ENCODE measurements around the gene CNKSR1. TPM values are rescaled to one million over a fixed set of nuclear protein-coding genes. Genes with fewer than 3 reads are reported as not detected.

CNKSR1 gene
- total RNA-seq = 1 to 10 TPM in 1 of 2 experiments, under 1 TPM in 1; 0.84 to 1.1 TPM

GRCh38 chr1:26177182-26177684, at the start of gene CNKSR1:
TSS of gene CNKSR1 (plus strand) at chr1:26177491. CDS start at chr1:26177548, 57 bp downstream.
- ChIA-PET POLR2A (interaction anchor here (0.9 kb wide), 1 partner anchor 8 kb away, joined by 3 read pairs; the partner anchor contains the start of gene ZNF593), CTCF (interaction anchor here (1.6 kb wide), 1 partner anchor 8 kb away, joined by 4 read pairs; the partner anchor contains the start of gene ZNF593)

GRCh38 chr1:26129778-26130177, 47.5 kb upstream of the CNKSR1 start:
- CTCF ChIA-PET = no interaction called here

GRCh38 chr1:26130695-26131094, 46.6 kb upstream of the CNKSR1 start:
- POLR2A ChIA-PET = no interaction called here
- CTCF ChIA-PET = interaction anchor here (0.6 kb wide), 1 partner anchor 72 kb away, joined by 4 read pairs; no protein-coding TSS in a partner anchor

More at GRCh38 chr1:26129778-26130177, 47.5 kb upstream of the CNKSR1 start:
- POLR2A ChIA-PET = no interaction called here

GRCh38 chr1:26132128-26132833, 45.0 kb upstream of the CNKSR1 start:
- CTCF ChIA-PET = no interaction called here
- POLR2A ChIA-PET = no interaction called here

- ChIA-PET CTCF (no interaction called here), POLR2A (no interaction called here)
Observed at GRCh38 chr1:26132834-26133167, 44.5 kb upstream of the CNKSR1 start.

GRCh38 chr1:26134466-26134865, 42.8 kb upstream of the CNKSR1 start:
- ChIA-PET POLR2A (no interaction called here), CTCF (interaction anchor here (0.7 kb wide), 1 partner anchor 1780 kb away, joined by 4 read pairs; no protein-coding TSS in a partner anchor)

- ChIA-PET CTCF (interaction anchor here (0.6 to 1.4 kb wide), 6 partner anchors 28 to 278 kb away, joined by 3 to 5 read pairs (median 4); partner anchors contain the start of genes C1orf232, PDIK1L and ZNF593), POLR2A (interaction anchor here (0.6 kb wide), 1 partner anchor 24 kb away, joined by 3 read pairs; no protein-coding TSS in a partner anchor)
Observed at GRCh38 chr1:26138974-26139558, 38.2 kb upstream of the CNKSR1 start.

- CTCF ChIA-PET = interaction anchor here (0.7 to 4.8 kb wide), 4 partner anchors 28 to 180 kb away, joined by 3 to 55 read pairs (median 8); partner anchors contain the start of gene ZNF593
- POLR2A ChIA-PET = interaction anchor here (0.8 kb wide), 1 partner anchor 34 kb away, joined by 5 read pairs; no protein-coding TSS in a partner anchor
Observed at GRCh38 chr1:26142159-26142558, 35.1 kb upstream of the CNKSR1 start.

- POLR2A ChIA-PET = no interaction called here
- CTCF ChIA-PET = interaction anchor here (0.6 to 4.8 kb wide), 23 partner anchors 9 to 184 kb away, joined by 3 to 55 read pairs (median 4); partner anchors contain the start of genes C1orf232, FAM110D, PDIK1L and ZNF593
Observed at GRCh38 chr1:26145041-26145959, 32.0 kb upstream of the CNKSR1 start.

- ChIA-PET POLR2A (no interaction called here), CTCF (interaction anchor here (0.8 to 4.8 kb wide), 9 partner anchors 11 to 112 kb away, joined by 3 to 55 read pairs (median 8); partner anchors contain the start of gene FAM110D)
Observed at GRCh38 chr1:26145960-26146294, 31.4 kb upstream of the CNKSR1 start.

GRCh38 chr1:26148887-26149286, 28.4 kb upstream of the CNKSR1 start:
- CTCF ChIA-PET = interaction anchor here (1.1 kb wide), 1 partner anchor 9 kb away, joined by 3 read pairs; no protein-coding TSS in a partner anchor
- POLR2A ChIA-PET = no interaction called here

GRCh38 chr1:26153966-26154532, 23.2 kb upstream of the CNKSR1 start:
- ChIA-PET CTCF (interaction anchor here (1.1 to 1.2 kb wide), 3 partner anchors 9 to 80 kb away, joined by 3 read pairs; partner anchors contain the start of gene CEP85), POLR2A (no interaction called here)

GRCh38 chr1:26154750-26155149, 22.5 kb upstream of the CNKSR1 start:
- ChIA-PET POLR2A (no interaction called here), CTCF (interaction anchor here (1.1 to 1.2 kb wide), 3 partner anchors 9 to 79 kb away, joined by 3 read pairs; partner anchors contain the start of gene CEP85)

- ChIA-PET CTCF (interaction anchor here (0.9 to 3.9 kb wide), 5 partner anchors 8 to 119 kb away, joined by 3 to 13 read pairs (median 4); partner anchors contain the start of genes CEP85 and ZNF593), POLR2A (no interaction called here)
Observed at GRCh38 chr1:26155370-26156284, 21.7 kb upstream of the CNKSR1 start.

GRCh38 chr1:26156285-26157038, 20.8 kb upstream of the CNKSR1 start:
- ChIA-PET CTCF (interaction anchor here (0.8 to 3.9 kb wide), 6 partner anchors 9 to 120 kb away, joined by 3 to 13 read pairs (median 4); partner anchors contain the start of gene ZNF593), POLR2A (interaction anchor here (0.6 kb wide), 1 partner anchor 534 kb away, joined by 3 read pairs; no protein-coding TSS in a partner anchor)

- CTCF ChIA-PET = interaction anchor here (1.2 to 3.9 kb wide), 2 partner anchors 13 to 163 kb away, joined by 3 to 13 read pairs; no protein-coding TSS in a partner anchor
- POLR2A ChIA-PET = no interaction called here
Observed at GRCh38 chr1:26158271-26158907, 18.9 kb upstream of the CNKSR1 start.

Data from activated CD8-positive, alpha-beta memory T cell treated with anti-CD3 and anti-CD28 coated beads for 36 hours (primary cell).